ENCODE data around the gene STAMBPL1. TPM values are rescaled to one million over a fixed set of nuclear protein-coding genes. Genes with fewer than 3 reads are reported as not detected.
A peak's percentile ranks its signal among the peaks of the same experiment; 100 is the strongest.

The STAMBPL1 gene
- total and polyA plus RNA-seq, 2 experiments from 2014 or later: 7.9 to 36.0 TPM

GRCh38 chr10:88966797-88967196 lies 86.8 kb downstream of the STAMBPL1 start:
- Histone ChIP-seq H3K9me3 (ENCODE audit: low read depth) (no peaks in the 10 kb centered on the region), H3K27ac (peak overlapping the region; percentile 65), H3K4me3 (no peak overlapping the region), H3K36me3 (no peaks in the 10 kb centered on the region), H3K27me3 (no peaks in the 10 kb centered on the region), H3K4me1 (ENCODE audit: low read depth) (peaks cover 15% of the 10 kb centered on the region)
- TF ChIP-seq CTCF (IDR thresholded peaks at IDR 0.05; ENCODE audit: low read depth, low read length): no peak
- DNase-seq (ENCODE audit: low read depth in 1 of 2, low spot score in 1 of 2): no peak

- H3K36me3 ChIP-seq: no peaks in the 10 kb centered on the region
- no peak overlapping the region for H3K27ac ChIP-seq
- no peak overlapping the region for H3K4me3 ChIP-seq
- no peaks in the 10 kb centered on the region for H3K27me3 ChIP-seq
- peaks cover 15% of the 10 kb centered on the region for H3K4me1 ChIP-seq (ENCODE audit: low read depth)
- no peaks in the 10 kb centered on the region for H3K9me3 ChIP-seq (ENCODE audit: low read depth)
- DNase-seq (ENCODE audit: low read depth in 1 of 2, low spot score in 1 of 2): no peak
- no peak for TF ChIP-seq CTCF (IDR thresholded peaks at IDR 0.05; ENCODE audit: low read depth, low read length)
Observed at GRCh38 chr10:88968391-88968790, 88.3 kb downstream of the STAMBPL1 start.

- Histone ChIP-seq H3K27ac (no peak overlapping the region), H3K4me3 (no peak overlapping the region), H3K9me3 (ENCODE audit: low read depth) (no peaks in the 10 kb centered on the region), H3K4me1 (ENCODE audit: low read depth) (peaks cover 7% of the 10 kb centered on the region), H3K36me3 (no peaks in the 10 kb centered on the region), H3K27me3 (no peaks in the 10 kb centered on the region)
- DNase-seq (ENCODE audit: low read depth in 1 of 2, low spot score in 1 of 2): peak in 1 of 2 donors; percentile 61
- no peak for TF ChIP-seq CTCF (IDR thresholded peaks at IDR 0.05; ENCODE audit: low read depth, low read length)
Observed at GRCh38 chr10:88971221-88972061, 91.4 kb downstream of the STAMBPL1 start.

Other genes with a start within 250 kb of the STAMBPL1 start
- gene LIPF, start 215.8 kb upstream of the STAMBPL1 start, total RNA-seq: not detected in 2 replicates
- not detected in 2 replicates for gene LIPF, start 215.8 kb upstream of the STAMBPL1 start, polyA plus RNA-seq
- not detected in 2 replicates for gene LIPK, start 174.0 kb upstream of the STAMBPL1 start, total RNA-seq
- gene LIPK, start 174.0 kb upstream of the STAMBPL1 start, polyA plus RNA-seq: not detected in 2 replicates
- not detected in 2 replicates for gene LIPN, start 120.2 kb upstream of the STAMBPL1 start, total RNA-seq
- gene LIPN, start 120.2 kb upstream of the STAMBPL1 start, polyA plus RNA-seq: not detected in 2 replicates
- not detected in 2 replicates for gene LIPM, start 77.5 kb upstream of the STAMBPL1 start, total RNA-seq
- gene LIPM, start 77.5 kb upstream of the STAMBPL1 start, polyA plus RNA-seq: not detected in 2 replicates
- gene ANKRD22, start 28.4 kb upstream of the STAMBPL1 start, total RNA-seq: not detected in 2 replicates
- not detected in 2 replicates for gene ANKRD22, start 28.4 kb upstream of the STAMBPL1 start, polyA plus RNA-seq
- 405 and 1,463 TPM in 2 replicates for gene ACTA2, start 72.5 kb downstream of the STAMBPL1 start, total RNA-seq
- 725 and 2,064 TPM in 2 replicates for gene ACTA2, start 72.5 kb downstream of the STAMBPL1 start, polyA plus RNA-seq
- gene FAS, start 110.6 kb downstream of the STAMBPL1 start, total RNA-seq: 0.67 and 1.2 TPM in 2 replicates
- gene FAS, start 110.6 kb downstream of the STAMBPL1 start, polyA plus RNA-seq: 0.77 and 1.9 TPM in 2 replicates